Activated CD8-positive, alpha-beta memory T cell treated with anti-CD3 and anti-CD28 coated beads, Interleukin-2, amount 50 U/mL, for 24 hours (primary cell): ENCODE data around the gene TRAPPC5.

Experiments
- DNase-seq: peaks from one replicate; pipeline ENCODE4 v3.0.0-alpha.2; 2020; ENCODE audit errors: extremely low read depth

TRAPPC5 gene

GRCh38 chr19:7731615-7732014, 51.0 kb downstream of the TRAPPC5 start:
- DNase-seq, result no peak

GRCh38 chr19:7732045-7732444, 51.4 kb downstream of the TRAPPC5 start, which contains the start of gene CLEC4G:
Gene CLEC4G, minus strand, starts transcription at chr19:7732110. Its CDS starts 8 bp downstream, at chr19:7732102.
- no peak for DNase-seq

GRCh38 chr19:7733376-7733775, 52.7 kb downstream of the TRAPPC5 start:
- DNase-seq, result no peak

DNA sequence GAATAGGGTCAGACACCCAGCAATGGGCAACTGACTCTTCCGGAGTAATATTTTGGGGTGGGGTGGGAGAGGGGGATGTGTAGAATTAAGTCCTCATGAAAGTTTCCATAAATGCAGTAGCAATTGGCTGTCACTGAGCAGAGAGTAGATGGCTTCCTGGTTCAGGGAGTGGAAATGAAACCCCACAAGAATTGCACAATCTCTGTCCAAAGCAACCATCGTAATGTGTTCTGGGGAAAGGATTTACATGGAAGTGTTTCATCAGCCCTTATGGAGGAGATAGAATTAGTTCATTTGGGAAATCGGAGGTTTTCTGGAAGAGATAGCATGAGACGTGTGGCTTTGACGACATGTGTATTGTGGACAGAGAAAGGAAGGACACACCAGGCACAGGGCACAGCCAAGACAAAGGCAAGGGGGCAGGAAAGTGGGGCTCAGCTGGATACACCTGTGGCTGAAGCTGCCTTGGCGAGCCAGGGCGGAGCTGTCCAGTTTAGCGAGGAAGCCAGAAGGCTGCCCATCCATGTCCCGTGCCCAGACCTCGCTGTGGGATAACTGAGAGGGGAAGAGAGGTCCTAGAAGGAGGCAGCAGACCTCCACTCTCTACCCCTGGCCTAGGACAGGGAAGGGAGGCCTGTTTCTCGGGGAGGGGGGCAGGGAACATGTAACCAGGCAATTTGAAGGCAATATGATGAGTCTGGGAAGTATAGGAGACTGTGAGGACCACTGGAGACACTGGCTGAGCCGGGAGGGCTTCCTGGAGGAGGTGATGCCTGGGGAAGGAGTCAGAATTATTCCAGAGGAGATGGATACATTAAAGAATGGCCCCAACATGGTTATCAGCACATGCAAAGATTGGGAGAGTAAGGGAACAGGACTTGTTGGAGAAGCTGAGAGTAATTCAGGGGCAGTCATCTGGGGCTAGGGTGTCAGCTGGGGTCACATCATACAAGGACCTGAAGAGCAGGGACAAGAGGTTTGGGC, 53.9 kb downstream of the TRAPPC5 start:
- DNase-seq, result no peak

- DNase-seq, result no peak
Measured at GRCh38 chr19:7736148-7736547, 55.5 kb downstream of the TRAPPC5 start.

DNA sequence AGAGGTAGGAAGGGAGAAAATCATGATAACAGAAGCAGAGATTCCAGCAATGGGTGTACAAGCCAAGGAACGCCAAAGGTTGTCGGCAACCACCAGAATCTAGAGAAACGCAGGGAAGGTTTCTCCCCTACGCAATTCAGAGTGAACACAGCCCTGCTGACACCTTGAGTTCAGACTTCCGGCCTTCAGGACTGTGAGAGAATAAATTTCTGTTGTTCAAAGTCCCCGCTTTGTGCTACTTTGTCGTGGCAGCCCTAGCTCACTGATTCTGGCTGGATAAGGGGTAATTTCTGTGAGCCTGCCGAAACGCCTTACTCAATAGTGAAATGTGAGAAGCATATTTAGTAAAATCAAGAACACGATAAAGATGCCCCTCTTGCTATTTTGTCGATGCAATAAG, 56.6 kb downstream of the TRAPPC5 start:
- no peak for DNase-seq
